Measurements from ENCODE around the gene VPS37B. TPM values are rescaled to one million over a fixed set of nuclear protein-coding genes. Genes with fewer than 3 reads are reported as not detected.

Gene VPS37B
- total and polyA plus RNA-seq, 10 of the 15 experiments (the other 5 are each of a cell fraction or from before 2014, with no cell fraction given) = 0.66 to 68.6 (median 39.6) TPM

DNA sequence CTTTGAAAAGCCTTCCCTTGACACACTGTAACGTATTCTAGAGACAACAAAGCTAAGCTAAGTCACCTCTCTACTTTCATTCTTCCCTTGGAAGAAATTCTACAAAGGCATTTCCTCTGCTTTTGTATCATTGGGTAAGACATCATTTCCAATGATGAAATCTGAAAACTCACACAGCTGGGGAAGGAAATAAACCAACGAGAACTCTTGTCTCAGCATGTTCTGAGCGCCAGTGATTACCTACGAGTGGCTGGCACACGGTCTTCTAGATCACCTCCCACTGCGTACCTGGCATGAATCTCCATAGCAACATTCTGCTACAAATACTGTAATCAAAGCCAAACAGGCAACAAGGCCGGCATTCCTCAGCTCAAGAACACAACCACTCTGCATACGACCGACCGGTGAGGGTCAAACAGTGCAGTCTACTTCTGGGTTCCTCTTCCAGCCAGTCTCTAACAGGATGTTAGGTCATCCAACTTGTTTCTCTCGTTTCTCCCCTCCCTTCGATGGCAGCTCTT, 7.6 kb downstream of the VPS37B start (continued):
- TF ChIP-seq, protein P1, sequence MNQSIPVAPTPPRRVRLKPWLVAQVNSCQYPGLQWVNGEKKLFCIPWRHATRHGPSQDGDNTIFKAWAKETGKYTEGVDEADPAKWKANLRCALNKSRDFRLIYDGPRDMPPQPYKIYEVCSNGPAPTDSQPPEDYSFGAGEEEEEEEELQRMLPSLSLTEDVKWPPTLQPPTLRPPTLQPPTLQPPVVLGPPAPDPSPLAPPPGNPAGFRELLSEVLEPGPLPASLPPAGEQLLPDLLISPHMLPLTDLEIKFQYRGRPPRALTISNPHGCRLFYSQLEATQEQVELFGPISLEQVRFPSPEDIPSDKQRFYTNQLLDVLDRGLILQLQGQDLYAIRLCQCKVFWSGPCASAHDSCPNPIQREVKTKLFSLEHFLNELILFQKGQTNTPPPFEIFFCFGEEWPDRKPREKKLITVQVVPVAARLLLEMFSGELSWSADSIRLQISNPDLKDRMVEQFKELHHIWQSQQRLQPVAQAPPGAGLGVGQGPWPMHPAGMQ (IDR thresholded peaks at IDR 0.05; ENCODE audit: borderline replicate concordance) = no peak
- TF ChIP-seq SMC3 (IDR thresholded peaks at IDR 0.05; ENCODE audit: borderline replicate concordance, low read length) (no peak), SMAD1 (IDR thresholded peaks at IDR 0.05; ENCODE audit: low read depth, partially characterized antibody) (no peak), KAT2A (conservative IDR thresholded peaks at IDR 0.05; ENCODE audit: control insufficient read depth, low read depth, low read length) (no peak), SMAD5 (IDR thresholded peaks at IDR 0.05; ENCODE audit: low read depth) (no peak), SPI1 (IDR thresholded peaks at IDR 0.05; ENCODE audit: borderline replicate concordance, insufficient read depth, low read depth, low read length) (peak; percentile 62; the same call in 1 of the 2 replicates), ZNF384 (IDR thresholded peaks at IDR 0.05; ENCODE audit: borderline replicate concordance, low read depth, low read length) (no peak)

DNA sequence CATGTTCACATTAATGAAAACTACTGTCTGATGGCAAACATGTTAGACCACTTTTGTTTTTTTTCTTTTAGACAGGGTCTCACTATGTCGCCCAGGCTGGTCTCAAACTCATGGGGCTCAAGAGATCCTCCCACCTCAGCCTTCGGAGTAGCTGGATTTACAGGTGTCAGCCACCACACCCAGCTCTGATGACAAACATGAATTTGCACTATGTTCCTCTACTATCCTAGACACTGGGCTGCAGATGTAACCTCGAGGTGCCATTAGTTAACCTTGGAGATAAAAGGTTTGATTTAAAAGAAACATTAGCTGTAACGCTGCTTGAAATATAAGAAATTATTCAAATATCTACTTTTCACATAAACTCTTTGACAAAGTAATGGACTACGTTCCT, 8.1 kb downstream of the VPS37B start:
- Histone ChIP-seq H4K20me1 (ENCODE audit: control insufficient read depth, insufficient read depth) (no peaks in the 10 kb centered on the region; the same call in 1 of the 2 replicates), H3K27ac (ENCODE audit: control insufficient read depth, insufficient read depth) (peak overlapping the region; percentile 71), H3K9ac (ENCODE audit: control insufficient read depth, insufficient read depth, low read length) (0 out of 2 replicates have a peak overlapping the region, but pooled peaks have one; percentile 54), H3K36me3 (ENCODE audit: control insufficient read depth in 2 of 2, insufficient read depth in 2 of 2, low read length in 1 of 2) (no peaks in the 10 kb centered on the region), H3K4me3 (peak overlapping the region; percentile 51; the same call in 1 of the 2 replicates), H3K4me1 (ENCODE audit: control insufficient read depth, insufficient read depth, low read length) (peaks cover 36% of the 10 kb centered on the region), H2AFZ (ENCODE audit: control insufficient read depth, low read depth, low read length) (no peak overlapping the region), H3K4me2 (ENCODE audit: control insufficient read depth, insufficient read depth) (peak overlapping the region; percentile 92), H3K9me3 (replicated peaks; ENCODE audit: control insufficient read depth, insufficient read depth, low read length) (no peaks in the 10 kb centered on the region), H3K27me3 (replicated peaks in 1 of 2; ENCODE audit: control insufficient read depth in 2 of 2, insufficient read depth in 2 of 2, low read length in 1 of 2) (no peaks in the 10 kb centered on the region), H3K79me2 (ENCODE audit: control insufficient read depth, insufficient read depth, low read length) (peaks cover 63% of the 10 kb centered on the region)
- ATAC-seq (peak; percentile 12), DNase-seq (ENCODE audit: low read depth, low spot score) (no peak), FAIRE-seq (no peak)
- intact Hi-C loops (cut with micrococcal nuclease; ENCODE audit: unreplicated experiment) = loop anchor here (1.0 to 10.0 kb wide), 3 partner anchors 13 to 1887 kb away; no protein-coding TSS in a partner anchor
- ChIA-PET RAD21 (ENCODE audit: unreplicated experiment) (interaction anchor here (1.0 to 3.2 kb wide), 5 partner anchors 11 to 61 kb away, joined by 3 to 17 read pairs (median 12); no protein-coding TSS in a partner anchor), CTCF (interaction anchor here (0.9 to 2.1 kb wide), 5 partner anchors 10 to 94 kb away, joined by 3 to 11 read pairs (median 8); no protein-coding TSS in a partner anchor), SMC1A (ENCODE audit: uncharacterized antibody, unreplicated experiment) (interaction anchor here (1.1 to 7.6 kb wide), 8 partner anchors 8 to 94 kb away, joined by 3 to 64 read pairs (median 6); no protein-coding TSS in a partner anchor), POLR2A (interaction anchor here (0.5 to 4.5 kb wide), 6 partner anchors 9 to 113 kb away, joined by 4 to 23 read pairs (median 14); no protein-coding TSS in a partner anchor)
- in situ Hi-C loops (cut with MboI) = no loop called here
- no TSS peak for BruUV-seq (replicated peaks)
- 21% methylated on average over 5 of the region's 5 CpGs for whole genome bisulfite sequencing (ENCODE audit: insufficient coverage, insufficient replicate concordance, low lambda C conversion rate, missing lambda C conversion rate)
- no peak for TF ChIP-seq SREBF2 (IDR thresholded peaks at IDR 0.05; ENCODE audit: low read length)
- TF ChIP-seq, protein P2, sequence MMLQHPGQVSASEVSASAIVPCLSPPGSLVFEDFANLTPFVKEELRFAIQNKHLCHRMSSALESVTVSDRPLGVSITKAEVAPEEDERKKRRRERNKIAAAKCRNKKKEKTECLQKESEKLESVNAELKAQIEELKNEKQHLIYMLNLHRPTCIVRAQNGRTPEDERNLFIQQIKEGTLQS (IDR thresholded peaks at IDR 0.05; ENCODE audit: borderline replicate concordance, extremely low read depth, low read depth, low read length) = no peak
- TF ChIP-seq, protein P3, sequence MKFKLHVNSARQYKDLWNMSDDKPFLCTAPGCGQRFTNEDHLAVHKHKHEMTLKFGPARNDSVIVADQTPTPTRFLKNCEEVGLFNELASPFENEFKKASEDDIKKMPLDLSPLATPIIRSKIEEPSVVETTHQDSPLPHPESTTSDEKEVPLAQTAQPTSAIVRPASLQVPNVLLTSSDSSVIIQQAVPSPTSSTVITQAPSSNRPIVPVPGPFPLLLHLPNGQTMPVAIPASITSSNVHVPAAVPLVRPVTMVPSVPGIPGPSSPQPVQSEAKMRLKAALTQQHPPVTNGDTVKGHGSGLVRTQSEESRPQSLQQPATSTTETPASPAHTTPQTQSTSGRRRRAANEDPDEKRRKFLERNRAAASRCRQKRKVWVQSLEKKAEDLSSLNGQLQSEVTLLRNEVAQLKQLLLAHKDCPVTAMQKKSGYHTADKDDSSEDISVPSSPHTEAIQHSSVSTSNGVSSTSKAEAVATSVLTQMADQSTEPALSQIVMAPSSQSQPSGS (IDR thresholded peaks at IDR 0.05; ENCODE audit: low read length) = peak; percentile 9; the same call in 1 of the 2 replicates
- no peak for TF ChIP-seq ESRRA (IDR thresholded peaks at IDR 0.05; ENCODE audit: low read length)
- TF ChIP-seq, protein P4, sequence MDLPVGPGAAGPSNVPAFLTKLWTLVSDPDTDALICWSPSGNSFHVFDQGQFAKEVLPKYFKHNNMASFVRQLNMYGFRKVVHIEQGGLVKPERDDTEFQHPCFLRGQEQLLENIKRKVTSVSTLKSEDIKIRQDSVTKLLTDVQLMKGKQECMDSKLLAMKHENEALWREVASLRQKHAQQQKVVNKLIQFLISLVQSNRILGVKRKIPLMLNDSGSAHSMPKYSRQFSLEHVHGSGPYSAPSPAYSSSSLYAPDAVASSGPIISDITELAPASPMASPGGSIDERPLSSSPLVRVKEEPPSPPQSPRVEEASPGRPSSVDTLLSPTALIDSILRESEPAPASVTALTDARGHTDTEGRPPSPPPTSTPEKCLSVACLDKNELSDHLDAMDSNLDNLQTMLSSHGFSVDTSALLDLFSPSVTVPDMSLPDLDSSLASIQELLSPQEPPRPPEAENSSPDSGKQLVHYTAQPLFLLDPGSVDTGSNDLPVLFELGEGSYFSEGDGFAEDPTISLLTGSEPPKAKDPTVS (IDR thresholded peaks at IDR 0.05; ENCODE audit: low read depth, low read length) = no peak
- TF ChIP-seq GATAD2B (conservative IDR thresholded peaks at IDR 0.05; ENCODE audit: low read depth) = 0 out of 2 replicates have a peak, but pooled peaks have one; percentile 3
- TF ChIP-seq, protein P5, sequence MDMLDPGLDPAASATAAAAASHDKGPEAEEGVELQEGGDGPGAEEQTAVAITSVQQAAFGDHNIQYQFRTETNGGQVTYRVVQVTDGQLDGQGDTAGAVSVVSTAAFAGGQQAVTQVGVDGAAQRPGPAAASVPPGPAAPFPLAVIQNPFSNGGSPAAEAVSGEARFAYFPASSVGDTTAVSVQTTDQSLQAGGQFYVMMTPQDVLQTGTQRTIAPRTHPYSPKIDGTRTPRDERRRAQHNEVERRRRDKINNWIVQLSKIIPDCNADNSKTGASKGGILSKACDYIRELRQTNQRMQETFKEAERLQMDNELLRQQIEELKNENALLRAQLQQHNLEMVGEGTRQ (IDR thresholded peaks at IDR 0.05; ENCODE audit: borderline replicate concordance, low read depth, low read length) = no peak
- TF ChIP-seq IKZF2 (IDR thresholded peaks at IDR 0.05) = no peak
- no peak for TF ChIP-seq PAX8 (IDR thresholded peaks at IDR 0.05)

Measured in GM12878 (cell line).